ENCODE data around the gene MRPS24.
"Not testable (repeated sequence)": the region's sequence is repeated elsewhere in the genome, so short reads cannot be mapped to it uniquely, and the experiment has no call there.

Gene MRPS24

GRCh38 chr7:43904533-43905208, 35.4 kb upstream of the MRPS24 start:
- CTCF ChIA-PET: interaction anchor here (0.6 to 1.1 kb wide), 2 partner anchors 65 to 115 kb away, joined by 3 read pairs; no protein-coding TSS in a partner anchor
- no peak for DNase-seq (ENCODE audit: extremely low spot score)
- TF ChIP-seq LEF1 (IDR thresholded peaks at IDR 0.05; ENCODE audit: borderline replicate concordance) (no peak), FOXA1 (IDR thresholded peaks at IDR 0.05) (no peak), ELF4 (IDR thresholded peaks at IDR 0.05) (no peak), HDGF (IDR thresholded peaks at IDR 0.05; ENCODE audit: borderline replicate concordance) (no peak), FOXK2 (IDR thresholded peaks at IDR 0.05) (no peak), SP1 (IDR thresholded peaks at IDR 0.05) (no peak), FOXM1 (IDR thresholded peaks at IDR 0.05; ENCODE audit: borderline replicate concordance) (no peak), BHLHE40 (IDR thresholded peaks at IDR 0.05; ENCODE audit: borderline replicate concordance) (no peak), L3MBTL2 (conservative IDR thresholded peaks at IDR 0.05) (no peak), SUZ12 (IDR thresholded peaks at IDR 0.05) (no peak), TARDBP (IDR thresholded peaks at IDR 0.05) (no peak), NFRKB (IDR thresholded peaks at IDR 0.05) (no peak), CTBP1 (IDR thresholded peaks at IDR 0.05; ENCODE audit: borderline replicate concordance) (no peak), ARNT (IDR thresholded peaks at IDR 0.05) (no peak), ZNF384 (IDR thresholded peaks at IDR 0.05) (no peak)
- POLR2A ChIA-PET: interaction anchor here (1.3 to 1.4 kb wide), 2 partner anchors 22 to 35 kb away, joined by 7 to 8 read pairs; partner anchors contain the start of genes MRPS24 and UBE2D4

GRCh38 chr7:43902542-43903054, 33.3 kb upstream of the MRPS24 start:
- CTCF ChIA-PET: no interaction called here
- POLR2A ChIA-PET: no interaction called here
- no peak for DNase-seq (ENCODE audit: extremely low spot score)
- TF ChIP-seq FOXM1 (IDR thresholded peaks at IDR 0.05; ENCODE audit: borderline replicate concordance): no peak
- TF ChIP-seq CTBP1 (IDR thresholded peaks at IDR 0.05; ENCODE audit: borderline replicate concordance): no peak
- TF ChIP-seq FOXK2 (IDR thresholded peaks at IDR 0.05): no peak
- TF ChIP-seq ARNT (IDR thresholded peaks at IDR 0.05): no peak
- TF ChIP-seq FOXA1 (IDR thresholded peaks at IDR 0.05): no peak
- no peak for TF ChIP-seq SP1 (IDR thresholded peaks at IDR 0.05)
- TF ChIP-seq ZNF384 (IDR thresholded peaks at IDR 0.05): no peak
- TF ChIP-seq BHLHE40 (IDR thresholded peaks at IDR 0.05; ENCODE audit: borderline replicate concordance): no peak

GRCh38 chr7:43898571-43898970, 29.3 kb upstream of the MRPS24 start:
- CTCF ChIA-PET; POLR2A ChIA-PET; DNase-seq (ENCODE audit: extremely low spot score): not testable (repeated sequence)

GRCh38 chr7:43895847-43896415, 26.6 kb upstream of the MRPS24 start:
- POLR2A ChIA-PET: no interaction called here
- CTCF ChIA-PET: no interaction called here

GRCh38 chr7:43891069-43891955, 22.0 kb upstream of the MRPS24 start:
- TF ChIP-seq TARDBP (IDR thresholded peaks at IDR 0.05) (no peak), BHLHE40 (IDR thresholded peaks at IDR 0.05; ENCODE audit: borderline replicate concordance) (no peak), ELF4 (IDR thresholded peaks at IDR 0.05) (no peak), FOXM1 (IDR thresholded peaks at IDR 0.05; ENCODE audit: borderline replicate concordance) (no peak), HDGF (IDR thresholded peaks at IDR 0.05; ENCODE audit: borderline replicate concordance) (no peak), FOXK2 (IDR thresholded peaks at IDR 0.05) (no peak), ARNT (IDR thresholded peaks at IDR 0.05) (no peak), PKNOX1 (IDR thresholded peaks at IDR 0.05) (no peak), LEF1 (IDR thresholded peaks at IDR 0.05; ENCODE audit: borderline replicate concordance) (no peak), ZNF384 (IDR thresholded peaks at IDR 0.05) (no peak), FOXA1 (IDR thresholded peaks at IDR 0.05) (no peak), NFRKB (IDR thresholded peaks at IDR 0.05) (no peak), SP1 (IDR thresholded peaks at IDR 0.05) (no peak), L3MBTL2 (conservative IDR thresholded peaks at IDR 0.05) (no peak), CTBP1 (IDR thresholded peaks at IDR 0.05; ENCODE audit: borderline replicate concordance) (no peak), SUZ12 (IDR thresholded peaks at IDR 0.05) (no peak)
- ChIA-PET POLR2A (interaction anchor here (1.2 to 1.9 kb wide), 2 partner anchors 16 to 22 kb away, joined by 3 to 6 read pairs; partner anchors contain the start of gene MRPS24), CTCF (interaction anchor here (0.6 kb wide), 1 partner anchor 12 kb away, joined by 3 read pairs; no protein-coding TSS in a partner anchor)
- no peak for DNase-seq (ENCODE audit: extremely low spot score)

More at GRCh38 chr7:43895847-43896415, 26.6 kb upstream of the MRPS24 start:
- no peak for DNase-seq (ENCODE audit: extremely low spot score)
- TF ChIP-seq HDGF (IDR thresholded peaks at IDR 0.05; ENCODE audit: borderline replicate concordance) (no peak), BHLHE40 (IDR thresholded peaks at IDR 0.05; ENCODE audit: borderline replicate concordance) (no peak), FOXA1 (IDR thresholded peaks at IDR 0.05) (no peak), NFRKB (IDR thresholded peaks at IDR 0.05) (no peak), ZNF384 (IDR thresholded peaks at IDR 0.05) (no peak), CTBP1 (IDR thresholded peaks at IDR 0.05; ENCODE audit: borderline replicate concordance) (no peak), FOXM1 (IDR thresholded peaks at IDR 0.05; ENCODE audit: borderline replicate concordance) (no peak), PKNOX1 (IDR thresholded peaks at IDR 0.05) (no peak), ARNT (IDR thresholded peaks at IDR 0.05) (no peak), SUZ12 (IDR thresholded peaks at IDR 0.05) (no peak)

GRCh38 chr7:43890468-43890867, 21.2 kb upstream of the MRPS24 start:
- CTCF ChIA-PET: no interaction called here
- POLR2A ChIA-PET: interaction anchor here (1.9 kb wide), 1 partner anchor 21 kb away, joined by 6 read pairs; the partner anchor contains the start of gene MRPS24
- DNase-seq (ENCODE audit: extremely low spot score): no peak
- no peak for TF ChIP-seq PKNOX1 (IDR thresholded peaks at IDR 0.05)
- TF ChIP-seq L3MBTL2 (conservative IDR thresholded peaks at IDR 0.05): no peak
- TF ChIP-seq CTBP1 (IDR thresholded peaks at IDR 0.05; ENCODE audit: borderline replicate concordance): no peak
- TF ChIP-seq HDGF (IDR thresholded peaks at IDR 0.05; ENCODE audit: borderline replicate concordance): no peak
- no peak for TF ChIP-seq NFRKB (IDR thresholded peaks at IDR 0.05)
- TF ChIP-seq ZNF384 (IDR thresholded peaks at IDR 0.05): no peak
- TF ChIP-seq FOXA1 (IDR thresholded peaks at IDR 0.05): no peak
- no peak for TF ChIP-seq FOXM1 (IDR thresholded peaks at IDR 0.05; ENCODE audit: borderline replicate concordance)
- no peak for TF ChIP-seq LEF1 (IDR thresholded peaks at IDR 0.05; ENCODE audit: borderline replicate concordance)
- TF ChIP-seq TARDBP (IDR thresholded peaks at IDR 0.05): no peak
- TF ChIP-seq BHLHE40 (IDR thresholded peaks at IDR 0.05; ENCODE audit: borderline replicate concordance): no peak
- TF ChIP-seq FOXK2 (IDR thresholded peaks at IDR 0.05): no peak
- TF ChIP-seq SUZ12 (IDR thresholded peaks at IDR 0.05): no peak
- TF ChIP-seq ARNT (IDR thresholded peaks at IDR 0.05): no peak
- TF ChIP-seq ELF4 (IDR thresholded peaks at IDR 0.05): no peak
- TF ChIP-seq SP1 (IDR thresholded peaks at IDR 0.05): no peak
